SK-N-SH (cell line): Measurements from ENCODE around the gene WBP2NL.

Experiments used
- CHD2 ChIP-seq: fragments of 150-350 bp; IDR thresholded peaks from 2 replicates; pipeline ENCODE4 v1.6.1; 2018; ENCODE audit warnings: low read length; ENCODE audit not compliant: partially characterized antibody
- ELF1 ChIP-seq: IDR thresholded peaks from 2 replicates; pipeline ENCODE4 v1.4.0; 2012
- EP300 ChIP-seq, 2 experiments: IDR thresholded peaks; 2 replicates each; pipeline versions ENCODE4 v1.4.0 to v1.6.1; 2012; ENCODE audit warnings: borderline replicate concordance in 1 of 2, low read depth in 1 of 2, low read length in 1 of 2
- EZH2phosphoT487 ChIP-seq: fragments of 200-600 bp; sonication (generic); IDR thresholded peaks from 2 replicates; pipeline ENCODE4 v1.6.1; 2017; ENCODE audit warnings: low read depth, mixed run types, mild to moderate bottlenecking, antibody characterized with exemption, moderate library complexity, borderline replicate concordance
- GATA2 ChIP-seq: sonication (generic); formaldehyde crosslinking; IDR thresholded peaks from 2 replicates; pipeline ENCODE4 v1.5.0; 2020; ENCODE audit warnings: mild to moderate bottlenecking, missing genetic modification reagents
- NFIC ChIP-seq: IDR thresholded peaks from 2 replicates; pipeline ENCODE4 v1.4.0; 2012; ENCODE audit warnings: borderline replicate concordance
- NRF1 ChIP-seq: IDR thresholded peaks from 2 replicates; pipeline ENCODE4 v1.6.1; 2012; ENCODE audit warnings: low read depth, mild to moderate bottlenecking, low read length
- RFX5 ChIP-seq: IDR thresholded peaks from 2 replicates; pipeline ENCODE4 v1.6.1; 2012; ENCODE audit warnings: mild to moderate bottlenecking, improper control_type of control experiment, low read length
- SMC3 ChIP-seq: IDR thresholded peaks from 2 replicates; pipeline ENCODE4 v1.6.1; 2012; ENCODE audit warnings: low read depth, low read length, improper control_type of control experiment
- TCF12 ChIP-seq: IDR thresholded peaks from 2 replicates; pipeline ENCODE4 v1.4.0; 2012
- TF ChIP-seq, protein P1 (sequence below): fragments of 200-600 bp; sonication (generic); IDR thresholded peaks from 2 replicates; pipeline ENCODE4 v1.6.1; 2017; ENCODE audit warnings: antibody characterized with exemption, mild to moderate bottlenecking, moderate library complexity
- TF ChIP-seq, protein P2 (sequence below): fragments of 150-350 bp; IDR thresholded peaks from 2 replicates; pipeline ENCODE4 v1.6.1; 2016; ENCODE audit warnings: mild to moderate bottlenecking, low read depth, low read length
- TF ChIP-seq, protein P3 (sequence below): IDR thresholded peaks from 2 replicates; pipeline ENCODE4 v1.6.1; 2012; ENCODE audit warnings: mild to moderate bottlenecking, low read depth, low read length, moderate library complexity
- TF ChIP-seq, protein P4 (sequence below): IDR thresholded peaks from 2 replicates; pipeline ENCODE4 v1.4.0; 2012; ENCODE audit warnings: low read depth, borderline replicate concordance

DNA sequence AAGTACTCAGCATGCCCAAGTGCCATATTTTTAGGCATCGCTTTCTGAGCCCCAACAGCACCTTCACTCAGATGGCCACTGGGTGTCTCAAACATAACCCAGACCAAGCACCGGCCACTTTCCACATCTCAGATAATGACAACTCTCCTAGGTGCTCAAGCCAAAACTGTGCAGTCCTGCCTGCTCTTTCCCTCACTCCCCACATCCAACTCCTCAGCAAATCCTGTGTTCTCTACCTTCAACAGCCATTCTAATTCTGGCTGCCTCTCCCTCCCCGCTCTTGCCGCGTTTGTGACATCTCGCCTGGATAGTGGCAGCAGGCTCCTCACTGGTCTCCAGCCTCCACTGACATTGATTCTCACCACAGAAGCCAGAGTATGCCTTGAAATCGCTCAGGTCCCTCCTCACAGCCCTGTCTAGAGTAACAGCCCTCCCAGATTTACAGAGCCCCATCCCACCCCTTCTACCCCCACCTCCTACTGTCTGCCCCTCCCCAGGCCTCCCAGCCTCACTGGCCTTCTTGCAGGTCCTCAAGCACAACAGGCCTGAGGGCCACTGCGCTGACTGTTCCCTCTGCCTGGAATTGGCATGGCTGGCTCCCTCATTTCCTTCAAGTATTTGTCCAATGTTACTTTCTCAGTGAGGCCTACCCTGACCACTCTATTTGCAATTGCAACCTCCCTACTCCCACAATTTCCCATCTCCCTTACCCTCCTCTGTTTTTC is 74.2 kb downstream of the WBP2NL start:
- TF ChIP-seq NRF1 (no peak), SMC3 (no peak), RFX5 (no peak), TCF12 (no peak), NFIC (no peak), EP300 (IDR thresholded peaks at IDR 0.05; ENCODE audit: borderline replicate concordance in 1 of 2, low read depth in 1 of 2, low read length in 1 of 2) (no peak), GATA2 (CRISPR knock-in tag) (no peak), EZH2phosphoT487 (no peak), ELF1 (no peak), CHD2 (no peak)
- TF ChIP-seq, protein P1, sequence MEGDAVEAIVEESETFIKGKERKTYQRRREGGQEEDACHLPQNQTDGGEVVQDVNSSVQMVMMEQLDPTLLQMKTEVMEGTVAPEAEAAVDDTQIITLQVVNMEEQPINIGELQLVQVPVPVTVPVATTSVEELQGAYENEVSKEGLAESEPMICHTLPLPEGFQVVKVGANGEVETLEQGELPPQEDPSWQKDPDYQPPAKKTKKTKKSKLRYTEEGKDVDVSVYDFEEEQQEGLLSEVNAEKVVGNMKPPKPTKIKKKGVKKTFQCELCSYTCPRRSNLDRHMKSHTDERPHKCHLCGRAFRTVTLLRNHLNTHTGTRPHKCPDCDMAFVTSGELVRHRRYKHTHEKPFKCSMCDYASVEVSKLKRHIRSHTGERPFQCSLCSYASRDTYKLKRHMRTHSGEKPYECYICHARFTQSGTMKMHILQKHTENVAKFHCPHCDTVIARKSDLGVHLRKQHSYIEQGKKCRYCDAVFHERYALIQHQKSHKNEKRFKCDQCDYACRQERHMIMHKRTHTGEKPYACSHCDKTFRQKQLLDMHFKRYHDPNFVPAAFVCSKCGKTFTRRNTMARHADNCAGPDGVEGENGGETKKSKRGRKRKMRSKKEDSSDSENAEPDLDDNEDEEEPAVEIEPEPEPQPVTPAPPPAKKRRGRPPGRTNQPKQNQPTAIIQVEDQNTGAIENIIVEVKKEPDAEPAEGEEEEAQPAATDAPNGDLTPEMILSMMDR = no peak
- TF ChIP-seq, protein P2, sequence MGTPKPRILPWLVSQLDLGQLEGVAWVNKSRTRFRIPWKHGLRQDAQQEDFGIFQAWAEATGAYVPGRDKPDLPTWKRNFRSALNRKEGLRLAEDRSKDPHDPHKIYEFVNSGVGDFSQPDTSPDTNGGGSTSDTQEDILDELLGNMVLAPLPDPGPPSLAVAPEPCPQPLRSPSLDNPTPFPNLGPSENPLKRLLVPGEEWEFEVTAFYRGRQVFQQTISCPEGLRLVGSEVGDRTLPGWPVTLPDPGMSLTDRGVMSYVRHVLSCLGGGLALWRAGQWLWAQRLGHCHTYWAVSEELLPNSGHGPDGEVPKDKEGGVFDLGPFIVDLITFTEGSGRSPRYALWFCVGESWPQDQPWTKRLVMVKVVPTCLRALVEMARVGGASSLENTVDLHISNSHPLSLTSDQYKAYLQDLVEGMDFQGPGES = no peak
- TF ChIP-seq, protein P3, sequence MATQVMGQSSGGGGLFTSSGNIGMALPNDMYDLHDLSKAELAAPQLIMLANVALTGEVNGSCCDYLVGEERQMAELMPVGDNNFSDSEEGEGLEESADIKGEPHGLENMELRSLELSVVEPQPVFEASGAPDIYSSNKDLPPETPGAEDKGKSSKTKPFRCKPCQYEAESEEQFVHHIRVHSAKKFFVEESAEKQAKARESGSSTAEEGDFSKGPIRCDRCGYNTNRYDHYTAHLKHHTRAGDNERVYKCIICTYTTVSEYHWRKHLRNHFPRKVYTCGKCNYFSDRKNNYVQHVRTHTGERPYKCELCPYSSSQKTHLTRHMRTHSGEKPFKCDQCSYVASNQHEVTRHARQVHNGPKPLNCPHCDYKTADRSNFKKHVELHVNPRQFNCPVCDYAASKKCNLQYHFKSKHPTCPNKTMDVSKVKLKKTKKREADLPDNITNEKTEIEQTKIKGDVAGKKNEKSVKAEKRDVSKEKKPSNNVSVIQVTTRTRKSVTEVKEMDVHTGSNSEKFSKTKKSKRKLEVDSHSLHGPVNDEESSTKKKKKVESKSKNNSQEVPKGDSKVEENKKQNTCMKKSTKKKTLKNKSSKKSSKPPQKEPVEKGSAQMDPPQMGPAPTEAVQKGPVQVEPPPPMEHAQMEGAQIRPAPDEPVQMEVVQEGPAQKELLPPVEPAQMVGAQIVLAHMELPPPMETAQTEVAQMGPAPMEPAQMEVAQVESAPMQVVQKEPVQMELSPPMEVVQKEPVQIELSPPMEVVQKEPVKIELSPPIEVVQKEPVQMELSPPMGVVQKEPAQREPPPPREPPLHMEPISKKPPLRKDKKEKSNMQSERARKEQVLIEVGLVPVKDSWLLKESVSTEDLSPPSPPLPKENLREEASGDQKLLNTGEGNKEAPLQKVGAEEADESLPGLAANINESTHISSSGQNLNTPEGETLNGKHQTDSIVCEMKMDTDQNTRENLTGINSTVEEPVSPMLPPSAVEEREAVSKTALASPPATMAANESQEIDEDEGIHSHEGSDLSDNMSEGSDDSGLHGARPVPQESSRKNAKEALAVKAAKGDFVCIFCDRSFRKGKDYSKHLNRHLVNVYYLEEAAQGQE = no peak
- TF ChIP-seq, protein P4, sequence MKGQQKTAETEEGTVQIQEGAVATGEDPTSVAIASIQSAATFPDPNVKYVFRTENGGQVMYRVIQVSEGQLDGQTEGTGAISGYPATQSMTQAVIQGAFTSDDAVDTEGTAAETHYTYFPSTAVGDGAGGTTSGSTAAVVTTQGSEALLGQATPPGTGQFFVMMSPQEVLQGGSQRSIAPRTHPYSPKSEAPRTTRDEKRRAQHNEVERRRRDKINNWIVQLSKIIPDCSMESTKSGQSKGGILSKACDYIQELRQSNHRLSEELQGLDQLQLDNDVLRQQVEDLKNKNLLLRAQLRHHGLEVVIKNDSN = no peak
